Activated CD4-positive, alpha-beta memory T cell treated with anti-CD3 and anti-CD28 coated beads, Interleukin-2, amount 10 ng/mL, durations not matched to agents 7 days and 5 days (primary cell): ENCODE results near the gene PRDM12. TPM values are rescaled to one million over a fixed set of nuclear protein-coding genes. Genes with fewer than 3 reads are reported as not detected.
A peak's percentile ranks its signal among the peaks of the same experiment; 100 is the strongest.

ENCODE experiments used
- CTCF ChIA-PET: fragments of 350-600 bp; sonication (Branson Sonifier 250); formaldehyde crosslinking; loops from one replicate; lab custom pipeline; 2021; ENCODE audit warnings: antibody characterized with exemption, inconsistent platforms; lab: Charles Lee
- POLR2A ChIA-PET: fragments of 350-600 bp; sonication (Branson Sonifier 250); formaldehyde crosslinking; loops from one replicate; lab custom pipeline; 2021; ENCODE audit warnings: antibody characterized with exemption; lab: Charles Lee
- DNase-seq: peaks from one replicate; pipeline ENCODE4 v3.0.0-alpha.2; 2020
- H3K27ac Mint-ChIP-seq: one replicate; pipeline ENCODE4 v1.8.0; 2021; ENCODE audit warnings: mild to moderate bottlenecking, mixed read lengths
- H3K27me3 Mint-ChIP-seq: one replicate; pipeline ENCODE4 v1.8.0; 2021; ENCODE audit warnings: mixed read lengths
- H3K36me3 Mint-ChIP-seq: one replicate; pipeline ENCODE4 v1.8.0; 2021; ENCODE audit warnings: low read depth, mixed read lengths
- H3K4me1 Mint-ChIP-seq: one replicate; pipeline ENCODE4 v1.8.0; 2021; ENCODE audit warnings: mixed read lengths
- H3K4me3 Mint-ChIP-seq: one replicate; pipeline ENCODE4 v1.8.0; 2021; ENCODE audit warnings: mild to moderate bottlenecking, mixed read lengths
- H3K9me3 Mint-ChIP-seq: one replicate; pipeline ENCODE4 v1.8.0; 2021; ENCODE audit warnings: mixed read lengths
- total RNA-seq, 2 experiments: library from RNA; stranded (reverse); gene quantifications; one replicate each; pipeline ENCODE4 v1.2.3, GENCODE V29; 2021

Gene PRDM12
- total RNA-seq, result not detected

DNA sequence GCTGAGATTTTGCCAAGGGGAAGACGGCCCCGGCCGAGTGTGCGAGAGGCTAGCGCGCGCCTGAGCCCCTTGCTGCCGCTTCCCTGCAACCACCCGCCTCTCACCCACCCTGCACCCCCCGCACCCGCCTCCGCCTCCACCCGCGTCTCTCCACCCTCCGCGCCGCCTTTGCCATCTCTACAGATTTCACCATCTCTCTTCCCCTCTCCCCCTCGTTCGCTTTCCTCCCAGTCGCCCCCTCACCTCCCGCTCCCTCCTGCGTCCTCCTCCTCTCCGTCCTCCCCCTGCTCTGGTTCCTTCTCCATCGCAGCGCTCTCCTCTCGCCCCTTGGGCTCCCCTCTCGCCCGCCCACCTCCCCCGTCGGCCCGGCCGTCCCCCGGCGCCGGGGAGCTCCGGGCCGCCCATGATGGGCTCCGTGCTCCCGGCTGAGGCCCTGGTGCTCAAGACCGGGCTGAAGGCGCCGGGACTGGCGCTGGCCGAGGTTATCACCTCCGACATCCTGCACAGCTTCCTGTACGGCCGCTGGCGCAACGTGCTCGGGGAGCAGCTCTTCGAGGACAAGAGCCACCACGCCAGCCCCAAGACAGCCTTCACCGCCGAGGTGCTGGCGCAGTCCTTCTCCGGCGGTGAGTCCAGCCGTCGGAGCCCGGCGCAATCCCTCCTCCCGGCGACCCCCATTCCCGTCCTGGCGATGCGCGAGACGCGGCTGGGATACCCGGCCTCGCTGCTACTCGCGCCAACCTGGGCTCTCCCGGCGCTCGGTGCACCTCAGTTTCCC, at the start of gene PRDM12:
Gene PRDM12 (plus strand): TSS at position 344 of the 778 bp plus-strand sequence. CDS start 60 bp downstream, at position 404.
- CTCF ChIA-PET, result no interaction called here
- H3K4me3 Mint-ChIP-seq, result no peak within 1 kb of the TSS
- no peaks in the 10 kb centered on the region for H3K36me3 Mint-ChIP-seq
- peaks cover 12% of the 10 kb centered on the region for H3K4me1 Mint-ChIP-seq
- POLR2A ChIA-PET, result interaction anchor here (1.4 kb wide), 1 partner anchor 11 kb away, joined by 3 read pairs; no protein-coding TSS in a partner anchor
- no peak for DNase-seq
- peaks cover 64% of the 10 kb centered on the region for H3K27me3 Mint-ChIP-seq
- no peaks in the 10 kb centered on the region for H3K9me3 Mint-ChIP-seq
- H3K27ac Mint-ChIP-seq, result peak within 1 kb of the TSS; percentile 45

DNA sequence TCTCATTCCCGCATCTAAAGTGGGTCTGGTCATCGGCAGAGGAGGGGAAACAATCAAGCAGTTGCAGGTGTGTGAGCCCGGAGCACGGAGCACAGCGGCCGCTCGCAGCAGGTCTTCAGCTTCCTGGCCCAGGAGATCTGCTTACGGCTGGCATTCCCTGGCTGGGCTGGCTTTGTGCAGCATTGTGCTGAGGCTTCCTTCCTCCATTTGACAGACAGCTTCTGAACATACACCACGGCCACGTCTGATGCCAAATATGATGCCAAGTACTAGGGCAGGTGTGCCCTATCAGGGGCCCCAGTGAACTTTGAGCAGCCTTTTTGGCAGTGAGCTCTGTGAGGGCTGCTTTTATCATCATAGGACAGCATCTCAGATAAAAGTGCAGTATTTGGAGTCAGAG, 47.9 kb upstream of the PRDM12 start:
- no peak for DNase-seq
- ChIA-PET POLR2A (no interaction called here), CTCF (no interaction called here)
- H3K36me3 Mint-ChIP-seq, result peaks cover 30% of the 10 kb centered on the region
- no peak overlapping the region for H3K4me3 Mint-ChIP-seq
- no peaks in the 10 kb centered on the region for H3K9me3 Mint-ChIP-seq
- no peaks in the 10 kb centered on the region for H3K27me3 Mint-ChIP-seq
- no peaks in the 10 kb centered on the region for H3K4me1 Mint-ChIP-seq
- no peak overlapping the region for H3K27ac Mint-ChIP-seq

DNA sequence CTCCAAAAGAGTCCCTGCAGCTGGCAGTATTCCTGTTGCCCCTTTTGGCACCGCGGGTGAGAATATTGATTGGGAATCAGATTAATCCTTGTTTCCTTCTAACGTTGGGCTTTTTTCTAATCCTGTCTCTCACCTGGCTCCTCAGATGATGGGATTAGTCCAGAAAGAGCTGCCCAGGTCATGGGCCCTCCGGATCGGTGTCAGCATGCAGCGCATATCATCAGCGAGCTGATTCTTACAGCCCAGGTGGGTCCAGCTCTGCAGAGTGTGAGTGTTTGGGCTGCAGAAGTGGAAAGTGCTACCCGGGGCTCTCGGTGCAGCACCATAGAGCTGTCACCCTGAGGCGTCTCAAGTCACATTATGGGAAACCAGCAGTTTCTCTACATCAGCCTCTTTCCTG, 40.9 kb upstream of the PRDM12 start:
- CTCF ChIA-PET, result no interaction called here

DNA sequence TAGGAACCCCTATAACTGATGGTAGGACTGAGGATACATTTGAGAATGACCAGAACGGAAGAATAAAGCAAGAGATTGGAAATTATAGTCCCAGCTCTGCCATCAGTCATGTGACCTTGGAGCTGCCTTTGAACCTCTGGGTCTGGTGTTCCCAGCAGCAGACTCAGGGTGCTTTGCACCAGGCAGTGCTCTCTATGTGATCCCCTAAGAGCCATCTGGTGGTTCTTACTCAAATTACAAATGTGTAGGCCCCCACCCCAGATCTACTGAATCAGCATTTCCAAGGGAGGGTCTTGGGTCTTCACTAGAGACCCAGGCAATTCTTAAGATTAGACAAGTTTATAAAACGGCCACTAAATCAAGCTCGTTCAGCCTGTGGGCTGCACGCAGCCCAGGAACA, 40.2 kb upstream of the PRDM12 start:
- CTCF ChIA-PET, result interaction anchor here (0.6 kb wide), 1 partner anchor 300 kb away, joined by 4 read pairs; no protein-coding TSS in a partner anchor
- no peak overlapping the region for H3K27ac Mint-ChIP-seq
- H3K4me3 Mint-ChIP-seq, result no peak overlapping the region

More for the DNA sequence above, 40.9 kb upstream of the PRDM12 start:
- POLR2A ChIA-PET, result interaction anchor here (0.5 kb wide), 1 partner anchor 52 kb away, joined by 3 read pairs; no protein-coding TSS in a partner anchor
- Mint-ChIP-seq H3K4me3 (no peak overlapping the region), H3K9me3 (no peaks in the 10 kb centered on the region), H3K36me3 (peaks cover 56% of the 10 kb centered on the region), H3K27me3 (no peaks in the 10 kb centered on the region), H3K4me1 (no peaks in the 10 kb centered on the region), H3K27ac (no peak overlapping the region)
- DNase-seq, result no peak

DNA sequence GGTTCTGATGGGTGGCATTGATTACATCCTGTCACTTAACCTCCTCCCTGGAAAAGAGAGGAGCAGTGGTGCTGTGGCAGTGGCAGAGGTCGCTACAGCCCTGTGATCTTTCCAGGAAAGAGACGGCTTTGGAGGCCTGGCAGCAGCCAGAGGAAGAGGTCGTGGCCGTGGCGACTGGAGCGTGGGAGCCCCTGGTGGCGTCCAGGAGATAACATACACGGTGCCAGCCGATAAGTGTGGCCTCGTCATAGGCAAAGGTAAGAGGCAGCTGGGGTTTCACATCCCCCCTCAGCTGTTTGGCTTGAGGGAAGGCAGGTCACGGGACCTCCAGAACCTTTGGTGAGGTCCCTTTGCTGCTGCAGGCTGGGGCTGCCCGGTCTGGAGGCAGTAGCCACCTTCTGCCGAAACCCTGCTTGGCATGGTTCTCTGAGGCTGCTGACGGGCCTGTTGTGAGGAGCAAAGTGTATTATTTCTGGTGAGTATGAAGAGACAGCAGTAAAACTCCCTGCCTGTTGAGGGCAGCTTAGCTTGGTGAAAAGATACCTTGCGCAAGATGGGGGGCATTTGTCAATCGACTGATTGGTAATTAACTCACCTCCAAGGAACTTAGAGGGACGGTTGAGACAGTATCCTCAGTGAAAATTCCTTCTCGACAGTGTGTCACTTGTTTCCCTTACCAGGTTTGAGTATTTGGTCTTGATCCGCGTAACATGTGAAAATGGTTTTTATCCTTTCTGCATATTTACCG, 38.0 kb upstream of the PRDM12 start:
- POLR2A ChIA-PET, result no interaction called here
- DNase-seq, result no peak
- Mint-ChIP-seq H3K27me3 (no peaks in the 10 kb centered on the region), H3K27ac (no peak overlapping the region), H3K9me3 (no peaks in the 10 kb centered on the region), H3K4me3 (no peak overlapping the region), H3K36me3 (peaks cover 40% of the 10 kb centered on the region), H3K4me1 (no peaks in the 10 kb centered on the region)
- CTCF ChIA-PET, result interaction anchor here (0.5 to 0.8 kb wide), 2 partner anchors 9 to 420 kb away, joined by 3 read pairs; no protein-coding TSS in a partner anchor

More for the DNA sequence above, 40.2 kb upstream of the PRDM12 start:
- peaks cover 56% of the 10 kb centered on the region for H3K36me3 Mint-ChIP-seq
- no peaks in the 10 kb centered on the region for H3K27me3 Mint-ChIP-seq
- DNase-seq, result no peak
- POLR2A ChIA-PET, result interaction anchor here (0.5 kb wide), 1 partner anchor 51 kb away, joined by 3 read pairs; no protein-coding TSS in a partner anchor
- H3K9me3 Mint-ChIP-seq, result no peaks in the 10 kb centered on the region
- no peaks in the 10 kb centered on the region for H3K4me1 Mint-ChIP-seq

DNA sequence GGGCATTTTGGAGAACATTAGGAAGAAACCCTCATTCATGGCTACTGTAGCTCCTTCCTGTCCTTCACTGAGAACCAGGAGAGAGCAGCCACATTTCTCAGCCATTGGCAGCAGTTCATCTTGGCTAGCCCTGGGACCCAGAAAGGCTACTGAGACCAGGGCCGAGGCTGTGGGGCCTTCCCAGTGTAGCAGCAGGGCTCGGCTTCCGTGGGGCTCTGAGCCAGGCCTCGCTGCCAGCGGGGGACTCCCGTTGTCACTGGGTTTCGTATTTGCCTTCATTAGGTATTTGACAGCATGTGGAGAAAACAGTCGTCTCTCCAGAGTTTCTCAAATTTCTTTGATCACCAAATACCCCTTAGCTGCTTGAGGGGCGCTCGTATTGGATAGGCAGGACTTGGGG, 37.3 kb upstream of the PRDM12 start:
- no peak for DNase-seq
- Mint-ChIP-seq H3K27ac (no peak overlapping the region), H3K27me3 (no peaks in the 10 kb centered on the region), H3K4me1 (no peaks in the 10 kb centered on the region), H3K9me3 (no peaks in the 10 kb centered on the region), H3K4me3 (no peak overlapping the region), H3K36me3 (peaks cover 45% of the 10 kb centered on the region)
- ChIA-PET CTCF (no interaction called here), POLR2A (no interaction called here)

DNA sequence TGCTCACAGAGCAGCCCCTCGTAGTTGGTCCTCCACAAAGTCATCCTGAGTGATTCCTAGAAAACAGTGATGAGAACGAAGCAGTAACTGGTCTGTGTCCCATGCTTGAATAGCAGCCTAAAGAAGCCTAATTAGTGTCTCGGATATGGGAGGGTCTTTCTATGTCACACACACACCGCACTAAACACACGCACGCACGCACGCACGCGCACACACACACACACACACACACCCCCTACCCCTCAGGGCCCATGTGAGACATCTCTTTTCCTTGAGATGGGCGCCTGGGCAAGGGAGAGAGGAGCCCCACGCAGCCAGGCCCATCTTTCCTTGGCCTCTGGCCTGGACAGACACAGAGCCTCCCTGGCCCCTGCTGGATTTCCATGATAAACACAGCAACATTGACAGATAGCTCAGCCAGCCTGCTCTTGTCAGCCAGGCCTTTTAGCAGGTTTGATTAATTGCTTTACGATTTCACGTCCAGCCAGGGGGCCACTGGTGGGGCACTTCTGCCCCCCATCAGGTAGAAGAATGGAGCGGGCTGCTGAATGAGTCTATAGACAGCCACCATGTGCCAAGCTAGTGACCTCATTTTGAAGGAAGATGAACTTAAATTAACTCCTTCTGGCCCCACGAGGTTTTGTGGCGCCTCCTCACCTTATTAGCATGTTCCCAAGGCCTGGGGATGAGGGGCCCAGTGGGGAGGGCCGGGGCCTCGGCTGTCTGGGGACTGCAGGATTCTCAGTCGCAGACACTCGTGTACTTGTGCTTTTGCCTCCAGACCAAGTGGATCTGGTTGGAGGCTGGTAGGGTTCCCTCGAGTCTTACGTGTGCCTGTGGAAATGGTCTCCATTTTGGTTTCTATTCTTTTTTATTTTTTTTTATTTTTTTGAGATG, 36.2 kb upstream of the PRDM12 start:
- H3K27me3 Mint-ChIP-seq, result no peaks in the 10 kb centered on the region
- ChIA-PET POLR2A (interaction anchor here (0.5 kb wide), 1 partner anchor 1002 kb away, joined by 3 read pairs; the partner anchor contains the start of gene NTMT1), CTCF (no interaction called here)
- no peaks in the 10 kb centered on the region for H3K4me1 Mint-ChIP-seq
- peaks cover 42% of the 10 kb centered on the region for H3K36me3 Mint-ChIP-seq
- no peak overlapping the region for H3K27ac Mint-ChIP-seq
- no peak overlapping the region for H3K4me3 Mint-ChIP-seq
- no peaks in the 10 kb centered on the region for H3K9me3 Mint-ChIP-seq
- no peak for DNase-seq

DNA sequence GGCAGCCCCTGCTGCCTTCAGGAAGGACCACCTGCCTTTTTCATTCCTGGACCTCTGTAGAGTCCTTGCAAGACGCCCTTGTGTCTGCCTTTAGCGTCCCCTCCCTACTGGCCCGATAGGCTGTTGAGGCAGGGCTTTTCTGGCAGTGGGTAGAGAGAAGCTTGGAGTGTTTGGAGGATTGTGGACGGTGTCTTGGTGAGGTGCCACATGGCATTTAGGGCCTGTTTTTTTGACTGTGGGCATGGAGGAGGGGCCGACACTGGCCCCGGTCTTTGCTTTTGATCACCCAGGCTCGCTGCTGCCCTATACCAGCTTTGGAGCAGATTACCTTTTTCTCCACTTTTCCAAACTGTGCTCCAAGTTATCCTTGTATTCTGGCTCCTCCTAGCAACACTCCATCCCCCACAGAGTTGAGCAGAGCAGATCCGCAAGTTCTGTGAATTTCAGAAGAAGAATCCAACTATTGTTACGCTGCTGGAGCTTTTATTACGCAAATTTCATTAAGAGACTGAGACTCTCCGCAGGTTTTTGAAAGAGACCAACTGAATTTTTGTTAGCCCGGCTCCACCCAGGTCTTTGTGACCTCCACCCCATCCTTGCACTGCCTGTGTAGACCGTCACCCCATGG, 34.8 kb upstream of the PRDM12 start:
- H3K4me1 Mint-ChIP-seq, result no peaks in the 10 kb centered on the region
- H3K36me3 Mint-ChIP-seq, result peaks cover 33% of the 10 kb centered on the region
- no peaks in the 10 kb centered on the region for H3K9me3 Mint-ChIP-seq
- H3K27ac Mint-ChIP-seq, result no peak overlapping the region
- H3K4me3 Mint-ChIP-seq, result no peak overlapping the region
- DNase-seq, result no peak
- CTCF ChIA-PET, result no interaction called here
- H3K27me3 Mint-ChIP-seq, result no peaks in the 10 kb centered on the region
- POLR2A ChIA-PET, result no interaction called here

DNA sequence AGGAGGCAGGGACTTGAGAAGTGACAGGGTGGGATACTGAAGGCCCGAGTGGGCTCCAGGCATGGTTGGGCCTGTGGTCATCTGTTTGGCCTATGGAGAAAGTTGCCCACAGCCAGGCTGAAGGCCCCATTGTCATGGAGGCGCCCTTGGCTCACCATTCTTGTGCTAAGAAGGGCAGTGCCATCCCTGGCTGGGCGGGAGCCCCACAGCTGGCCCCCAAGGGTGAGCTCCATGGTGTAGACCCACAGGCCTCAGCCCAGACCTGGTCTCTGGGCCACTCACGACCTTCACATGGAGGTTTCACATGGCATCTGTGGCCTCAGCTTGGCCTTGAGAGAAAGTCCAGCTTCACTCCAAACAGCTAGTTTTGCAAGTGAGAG, 34.3 kb upstream of the PRDM12 start:
- ChIA-PET POLR2A (no interaction called here), CTCF (no interaction called here)
- no peak overlapping the region for H3K27ac Mint-ChIP-seq
- H3K36me3 Mint-ChIP-seq, result peaks cover 33% of the 10 kb centered on the region
- no peak for DNase-seq
- no peaks in the 10 kb centered on the region for H3K4me1 Mint-ChIP-seq
- H3K4me3 Mint-ChIP-seq, result no peak overlapping the region
- no peaks in the 10 kb centered on the region for H3K9me3 Mint-ChIP-seq
- no peaks in the 10 kb centered on the region for H3K27me3 Mint-ChIP-seq

DNA sequence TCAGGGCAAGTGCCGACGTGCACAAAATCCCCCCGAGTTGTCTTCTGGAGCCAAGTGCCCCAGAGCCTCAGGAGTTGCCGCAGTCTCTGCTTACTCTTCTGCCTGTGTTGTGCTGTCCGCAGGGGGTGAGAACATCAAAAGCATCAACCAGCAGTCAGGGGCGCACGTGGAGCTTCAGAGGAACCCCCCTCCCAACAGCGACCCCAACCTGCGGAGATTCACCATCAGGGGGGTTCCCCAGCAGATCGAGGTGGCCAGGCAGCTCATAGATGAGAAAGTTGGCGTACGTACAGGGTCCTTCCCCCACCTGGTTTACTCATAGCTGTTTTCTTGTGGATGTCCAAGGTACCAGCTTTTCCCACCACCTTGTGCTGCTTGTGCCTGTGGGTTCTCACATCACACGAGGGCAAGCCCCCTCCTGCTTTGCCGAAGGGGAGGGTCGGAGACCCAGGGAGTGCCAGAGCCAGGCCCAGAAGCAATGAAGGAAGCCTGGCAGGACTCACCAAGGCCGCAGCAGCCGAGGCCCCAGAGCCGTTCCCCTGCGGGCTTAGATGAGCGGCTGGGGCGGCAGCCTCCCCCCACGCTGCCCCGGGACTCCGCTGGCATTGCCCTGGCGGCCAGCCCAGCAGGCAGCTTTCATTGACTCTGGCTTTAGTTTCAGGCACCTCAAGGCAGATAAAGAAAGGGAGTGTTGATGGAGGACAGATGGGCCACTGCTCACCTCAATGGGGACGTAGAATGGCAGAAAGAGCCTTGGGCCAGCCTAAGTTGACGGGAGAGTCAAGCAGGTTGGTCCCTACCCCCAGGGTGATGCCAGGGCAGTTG, 33.7 kb upstream of the PRDM12 start:
- ChIA-PET POLR2A (no interaction called here), CTCF (no interaction called here)
- H3K4me1 Mint-ChIP-seq, result no peaks in the 10 kb centered on the region
- H3K27me3 Mint-ChIP-seq, result no peaks in the 10 kb centered on the region
- H3K27ac Mint-ChIP-seq, result no peak overlapping the region
- H3K9me3 Mint-ChIP-seq, result no peaks in the 10 kb centered on the region
- peaks cover 27% of the 10 kb centered on the region for H3K36me3 Mint-ChIP-seq
- no peak for DNase-seq
- no peak overlapping the region for H3K4me3 Mint-ChIP-seq

DNA sequence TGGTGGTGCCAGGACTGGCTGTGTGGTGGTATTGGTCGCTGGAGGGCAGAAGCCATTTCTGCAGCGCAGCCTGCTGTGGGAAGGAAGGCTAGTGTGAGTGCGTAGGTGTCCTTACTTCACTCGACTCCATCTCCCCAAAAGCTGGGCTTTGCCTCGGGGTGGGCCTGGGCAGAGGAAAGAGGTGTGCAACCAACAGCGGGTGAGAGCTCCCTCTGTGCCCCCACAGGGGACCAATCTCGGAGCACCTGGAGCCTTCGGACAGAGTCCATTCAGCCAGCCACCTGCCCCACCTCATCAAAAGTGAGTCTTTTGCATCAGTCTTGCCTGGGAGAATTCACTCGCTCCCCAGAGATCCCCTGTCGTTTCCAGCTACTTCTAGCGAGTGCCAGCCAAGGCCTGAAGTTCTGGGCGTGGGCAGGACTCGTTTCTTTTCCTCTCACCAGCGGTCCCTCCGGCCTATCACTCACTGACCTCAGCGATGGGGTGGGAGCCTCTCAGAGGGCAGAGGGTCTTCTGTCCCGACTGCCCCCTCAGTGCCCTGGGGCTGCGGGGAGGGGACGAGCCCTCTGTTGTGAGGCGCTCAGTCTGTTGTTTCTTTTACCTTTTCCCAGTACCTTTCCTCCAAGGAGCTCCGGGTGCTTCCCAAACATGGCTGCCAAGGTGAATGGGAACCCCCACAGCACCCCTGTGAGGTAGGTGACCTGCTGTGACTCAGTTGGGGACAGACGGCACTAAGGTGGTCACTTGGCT, 32.9 kb upstream of the PRDM12 start:
- no peaks in the 10 kb centered on the region for H3K4me1 Mint-ChIP-seq
- H3K4me3 Mint-ChIP-seq, result no peak overlapping the region
- H3K36me3 Mint-ChIP-seq, result peaks cover 19% of the 10 kb centered on the region
- no peak for DNase-seq
- ChIA-PET CTCF (no interaction called here), POLR2A (no interaction called here)
- no peak overlapping the region for H3K27ac Mint-ChIP-seq
- H3K9me3 Mint-ChIP-seq, result no peaks in the 10 kb centered on the region
- H3K27me3 Mint-ChIP-seq, result no peaks in the 10 kb centered on the region
